ENCODE measurements around the gene AZU1.

DNA sequence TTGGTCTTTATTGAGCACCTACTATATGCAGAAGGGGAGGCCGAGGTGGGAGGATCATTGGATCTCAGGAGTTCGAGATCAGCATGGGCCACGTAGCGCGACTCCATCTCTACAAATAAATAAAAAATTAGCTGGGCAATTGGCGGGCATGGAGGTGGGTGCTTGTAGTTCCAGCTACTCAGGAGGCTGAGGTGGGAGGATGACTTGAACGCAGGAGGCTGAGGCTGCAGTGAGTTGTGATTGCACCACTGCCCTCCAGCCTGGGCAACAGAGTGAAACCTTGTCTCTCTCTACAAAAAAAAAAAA lies 35.6 kb downstream of the AZU1 start:
- TF ChIP-seq, protein P1, sequence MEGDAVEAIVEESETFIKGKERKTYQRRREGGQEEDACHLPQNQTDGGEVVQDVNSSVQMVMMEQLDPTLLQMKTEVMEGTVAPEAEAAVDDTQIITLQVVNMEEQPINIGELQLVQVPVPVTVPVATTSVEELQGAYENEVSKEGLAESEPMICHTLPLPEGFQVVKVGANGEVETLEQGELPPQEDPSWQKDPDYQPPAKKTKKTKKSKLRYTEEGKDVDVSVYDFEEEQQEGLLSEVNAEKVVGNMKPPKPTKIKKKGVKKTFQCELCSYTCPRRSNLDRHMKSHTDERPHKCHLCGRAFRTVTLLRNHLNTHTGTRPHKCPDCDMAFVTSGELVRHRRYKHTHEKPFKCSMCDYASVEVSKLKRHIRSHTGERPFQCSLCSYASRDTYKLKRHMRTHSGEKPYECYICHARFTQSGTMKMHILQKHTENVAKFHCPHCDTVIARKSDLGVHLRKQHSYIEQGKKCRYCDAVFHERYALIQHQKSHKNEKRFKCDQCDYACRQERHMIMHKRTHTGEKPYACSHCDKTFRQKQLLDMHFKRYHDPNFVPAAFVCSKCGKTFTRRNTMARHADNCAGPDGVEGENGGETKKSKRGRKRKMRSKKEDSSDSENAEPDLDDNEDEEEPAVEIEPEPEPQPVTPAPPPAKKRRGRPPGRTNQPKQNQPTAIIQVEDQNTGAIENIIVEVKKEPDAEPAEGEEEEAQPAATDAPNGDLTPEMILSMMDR (conservative IDR thresholded peaks at IDR 0.05), result no peak
- TF ChIP-seq ZFX (IDR thresholded peaks at IDR 0.05), result no peak
